IPS DF 6.9 (cell line): ENCODE results near the gene C1QTNF9.
"Not testable (repeated sequence)": the region's sequence is repeated elsewhere in the genome, so short reads cannot be mapped to it uniquely, and the experiment has no call there.

Experiments
- DNase-seq: peaks from one replicate; pipeline ENCODE4 v3.0.0-alpha.2; 2013; ENCODE audit warnings: low read depth, low spot score
- H3K27ac ChIP-seq: one replicate; pipeline ENCODE4 v1.5.1; 2013; ENCODE audit warnings: low read length, control low read depth
- H3K27me3 ChIP-seq: 2 replicates; pipeline ENCODE4 v1.6.1; 2013; ENCODE audit warnings: mild to moderate bottlenecking, low read length; ENCODE audit not compliant: control insufficient read depth, insufficient read depth
- H3K36me3 ChIP-seq: 2 replicates; pipeline ENCODE4 v1.6.1; 2013; ENCODE audit warnings: low read length; ENCODE audit not compliant: control insufficient read depth, insufficient read depth
- H3K4me1 ChIP-seq: 2 replicates; pipeline ENCODE4 v1.6.1; 2013; ENCODE audit warnings: low read length; ENCODE audit not compliant: control insufficient read depth, insufficient read depth
- H3K4me3 ChIP-seq: 2 replicates; pipeline ENCODE4 v1.5.1; 2013; ENCODE audit warnings: mild to moderate bottlenecking, low read length
- H3K9me3 ChIP-seq: 2 replicates; pipeline ENCODE4 v1.6.1; 2013; ENCODE audit warnings: low read length, inconsistent platforms; ENCODE audit not compliant: control insufficient read depth, insufficient read depth
- WGBS: extraction: QIAGEN DNeasy Blood & Tissue Kit; methylation state at CpG from one replicate; pipeline ENCODE4 v1.1.7; 2013; ENCODE audit warnings: mixed read lengths, missing lambda C conversion rate; ENCODE audit not compliant: insufficient read length, insufficient coverage; 5-methylcytosine and 5-hydroxymethylcytosine counted together

Gene C1QTNF9

GRCh38 chr13:24348797-24349515, 39.6 kb downstream of the C1QTNF9 start:
- H3K27ac ChIP-seq = no peak overlapping the region
- H3K4me1 ChIP-seq = no peaks in the 10 kb centered on the region
- no CpG with 5 or more reads among the region's 6 CpGs for WGBS
- no peaks in the 10 kb centered on the region for H3K36me3 ChIP-seq
- H3K4me3 ChIP-seq = no peak overlapping the region
- H3K9me3 ChIP-seq = no peaks in the 10 kb centered on the region
- no peaks in the 10 kb centered on the region for H3K27me3 ChIP-seq
- no peak for DNase-seq

DNA sequence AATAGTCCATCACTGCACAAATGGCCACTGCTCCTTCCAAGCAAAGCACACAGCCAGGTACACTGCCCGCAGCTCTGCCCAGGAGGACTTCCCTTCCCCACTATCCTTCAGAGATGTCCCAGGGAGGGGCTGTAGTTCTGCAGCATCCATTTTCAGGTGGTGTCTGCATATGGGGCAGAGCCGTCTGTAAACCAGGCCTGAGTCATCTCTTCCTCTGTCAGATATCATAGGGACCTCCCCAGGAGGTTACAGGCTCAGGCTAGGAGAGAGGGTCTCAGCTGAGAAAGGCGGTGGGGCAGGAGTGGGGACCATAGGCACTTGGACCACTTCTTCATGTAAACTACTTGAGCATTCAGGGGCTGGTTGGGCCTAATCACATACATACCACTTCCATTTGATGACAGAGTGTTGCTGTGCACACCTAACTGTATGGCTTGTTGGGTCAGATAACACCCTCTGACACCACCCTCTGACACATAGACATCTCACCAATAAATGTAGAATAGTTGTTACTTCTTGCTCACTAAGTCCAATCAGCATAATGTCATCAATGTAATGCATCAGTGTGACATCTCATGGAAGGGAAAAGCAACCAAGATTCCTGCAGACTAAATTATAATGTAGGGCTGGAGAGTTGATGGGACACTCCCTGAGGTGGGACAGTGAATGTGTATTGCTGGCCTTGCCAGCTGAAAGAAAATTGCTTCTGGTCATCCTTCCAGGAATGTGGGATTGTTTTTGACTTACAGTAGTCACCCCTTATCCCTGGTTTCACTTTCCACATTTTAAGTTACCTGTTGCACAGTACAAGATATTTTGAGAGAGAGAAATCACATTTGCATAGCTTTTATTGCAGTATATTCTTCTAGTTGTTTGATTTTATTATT, 40.6 kb downstream of the C1QTNF9 start:
- not testable (repeated sequence) for DNase-seq, H3K36me3 ChIP-seq, H3K4me1 ChIP-seq, H3K4me3 ChIP-seq, H3K27ac ChIP-seq, H3K27me3 ChIP-seq, H3K9me3 ChIP-seq
- no CpG with 5 or more reads among the region's 3 CpGs for WGBS

GRCh38 chr13:24351423-24351822, 42.0 kb downstream of the C1QTNF9 start:
- no peak overlapping the region for H3K4me3 ChIP-seq
- H3K4me1 ChIP-seq = no peaks in the 10 kb centered on the region
- WGBS = no CpG with 5 or more reads among the region's 3 CpGs
- no peaks in the 10 kb centered on the region for H3K9me3 ChIP-seq
- DNase-seq = no peak
- no peaks in the 10 kb centered on the region for H3K27me3 ChIP-seq
- H3K27ac ChIP-seq = no peak overlapping the region
- H3K36me3 ChIP-seq = no peaks in the 10 kb centered on the region

DNA sequence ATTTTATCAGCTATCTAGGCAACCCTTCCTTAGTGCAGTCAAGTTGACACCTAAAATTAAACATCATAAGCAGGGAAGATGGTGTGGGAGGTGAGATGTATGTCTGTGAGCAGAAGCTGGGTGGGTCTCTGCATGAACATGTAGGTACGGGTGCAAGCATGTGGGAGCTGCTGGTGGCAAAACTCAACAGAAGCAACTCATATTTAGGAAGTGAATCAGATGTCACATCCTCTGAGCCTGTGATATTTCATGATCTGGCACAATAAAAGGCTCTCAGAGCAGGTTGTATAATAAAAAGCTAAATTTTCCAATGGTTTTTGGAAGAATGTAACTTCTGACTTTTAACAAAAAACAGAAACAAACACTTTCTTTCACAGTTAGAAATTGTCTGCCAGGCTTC, 44.4 kb downstream of the C1QTNF9 start:
- DNase-seq = no peak
- no CpG with 5 or more reads among the region's 1 CpG for WGBS
- Histone ChIP-seq H3K27ac (no peak overlapping the region), H3K4me3 (no peak overlapping the region), H3K36me3 (no peaks in the 10 kb centered on the region), H3K4me1 (no peaks in the 10 kb centered on the region), H3K9me3 (no peaks in the 10 kb centered on the region), H3K27me3 (no peaks in the 10 kb centered on the region)

DNA sequence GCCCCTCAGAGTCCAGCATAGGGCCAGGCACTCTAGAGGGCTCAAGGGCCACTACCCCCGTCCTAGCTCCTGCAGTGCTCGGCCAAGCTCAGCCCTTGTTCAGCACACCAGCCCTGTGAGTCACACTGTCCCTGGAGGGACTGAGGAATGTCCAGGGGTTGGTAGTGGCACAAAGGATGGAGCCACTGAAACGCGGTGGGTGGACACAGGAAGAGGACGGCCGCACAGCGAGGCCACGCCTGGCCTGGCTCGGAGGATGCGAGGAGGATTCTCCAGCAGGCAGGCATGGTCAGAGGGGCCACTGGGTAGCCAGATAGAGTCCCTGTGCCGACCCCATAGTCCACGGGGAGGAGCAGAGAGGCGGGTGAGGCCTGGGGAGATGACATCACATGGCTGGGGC, 45.7 kb downstream of the C1QTNF9 start:
- DNase-seq = no peak
- H3K4me1 ChIP-seq = no peaks in the 10 kb centered on the region
- no peaks in the 10 kb centered on the region for H3K36me3 ChIP-seq
- H3K9me3 ChIP-seq = no peaks in the 10 kb centered on the region
- no CpG with 5 or more reads among the region's 13 CpGs for WGBS
- H3K4me3 ChIP-seq = no peak overlapping the region
- H3K27me3 ChIP-seq = no peaks in the 10 kb centered on the region
- H3K27ac ChIP-seq = no peak overlapping the region

DNA sequence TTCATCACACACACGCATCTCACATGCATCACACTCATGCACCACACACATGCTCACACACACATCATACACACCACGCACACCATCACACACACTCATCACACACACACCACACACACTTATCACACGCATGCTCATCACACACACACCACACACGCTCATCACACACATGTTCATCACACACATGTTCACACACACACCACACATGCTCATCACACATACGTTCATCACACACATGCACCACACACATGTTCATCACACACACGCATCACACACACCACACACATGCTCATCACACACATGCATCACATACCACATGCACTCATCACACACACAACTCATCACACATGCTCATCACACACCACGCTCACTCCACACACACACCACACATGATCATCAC, 46.9 kb downstream of the C1QTNF9 start:
- Histone ChIP-seq H3K4me3 (no peak overlapping the region), H3K27ac (no peak overlapping the region), H3K27me3 (no peaks in the 10 kb centered on the region), H3K36me3 (no peaks in the 10 kb centered on the region), H3K4me1 (no peaks in the 10 kb centered on the region), H3K9me3 (no peaks in the 10 kb centered on the region)
- no peak for DNase-seq
- WGBS = 100% methylated on average over 3 of the region's 7 CpGs

DNA sequence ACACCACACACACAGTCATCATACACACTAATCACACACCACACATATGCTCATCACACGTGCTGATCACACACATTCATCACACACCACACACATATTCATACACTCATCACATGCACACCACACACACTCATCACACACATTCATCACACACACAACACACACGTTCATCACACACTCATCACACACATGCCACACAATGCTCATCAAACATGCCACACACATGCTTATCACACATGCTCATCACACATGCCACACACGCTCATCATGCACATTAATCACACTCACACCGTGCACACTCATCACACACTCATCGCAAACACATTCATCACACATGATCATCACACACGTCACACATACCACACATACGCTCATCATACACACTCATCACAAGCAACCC, 47.5 kb downstream of the C1QTNF9 start:
- no peak overlapping the region for H3K27ac ChIP-seq
- no peak for DNase-seq
- 100% methylated on average over 7 of the region's 7 CpGs for WGBS
- no peaks in the 10 kb centered on the region for H3K9me3 ChIP-seq
- no peak overlapping the region for H3K4me3 ChIP-seq
- no peaks in the 10 kb centered on the region for H3K27me3 ChIP-seq
- H3K36me3 ChIP-seq = no peaks in the 10 kb centered on the region
- H3K4me1 ChIP-seq = no peaks in the 10 kb centered on the region

DNA sequence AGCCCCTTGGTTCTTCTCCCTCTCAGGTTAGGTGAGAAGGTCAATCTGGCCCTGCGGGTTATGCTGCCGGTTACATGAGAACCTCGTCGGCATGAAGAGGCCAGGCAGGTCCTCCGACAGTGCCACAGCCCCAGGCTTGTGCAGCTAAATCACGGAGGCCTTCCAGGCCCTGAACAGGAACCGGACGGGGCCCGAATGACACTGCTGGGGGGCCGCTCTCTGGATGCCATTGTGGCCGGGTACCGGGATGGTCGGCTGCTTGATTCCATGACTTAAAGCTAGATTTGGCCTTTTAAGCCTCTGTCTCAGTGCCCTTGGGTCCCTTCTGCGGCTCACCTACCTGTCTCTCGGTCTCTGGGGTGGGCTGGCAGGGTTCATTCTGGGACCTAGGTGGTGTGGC, 48.4 kb downstream of the C1QTNF9 start:
- WGBS = no CpG with 5 or more reads among the region's 15 CpGs

GRCh38 chr13:24358836-24359235, 49.5 kb downstream of the C1QTNF9 start:
- not testable (repeated sequence) for H3K9me3 ChIP-seq, H3K27me3 ChIP-seq, H3K36me3 ChIP-seq, H3K27ac ChIP-seq, H3K4me3 ChIP-seq, DNase-seq, H3K4me1 ChIP-seq
- WGBS = no CpG with 5 or more reads among the region's 16 CpGs

More for the DNA sequence above, 48.4 kb downstream of the C1QTNF9 start:
- Histone ChIP-seq H3K27ac (no peak overlapping the region), H3K4me3 (no peak overlapping the region), H3K9me3 (no peaks in the 10 kb centered on the region), H3K27me3 (no peaks in the 10 kb centered on the region), H3K36me3 (no peaks in the 10 kb centered on the region), H3K4me1 (no peaks in the 10 kb centered on the region)
- no peak for DNase-seq

- H3K4me1 ChIP-seq, H3K27ac ChIP-seq, H3K4me3 ChIP-seq, H3K9me3 ChIP-seq, H3K36me3 ChIP-seq, H3K27me3 ChIP-seq, DNase-seq: not testable (repeated sequence)
- no CpG with 5 or more reads among the region's 9 CpGs for WGBS
Observed at GRCh38 chr13:24359252-24359651, 49.9 kb downstream of the C1QTNF9 start.
